Measurements from ENCODE around the gene LONRF2.
"Not testable (repeated sequence)": the region's sequence is repeated elsewhere in the genome, so short reads cannot be mapped to it uniquely, and the experiment has no call there.

LONRF2 gene

DNA sequence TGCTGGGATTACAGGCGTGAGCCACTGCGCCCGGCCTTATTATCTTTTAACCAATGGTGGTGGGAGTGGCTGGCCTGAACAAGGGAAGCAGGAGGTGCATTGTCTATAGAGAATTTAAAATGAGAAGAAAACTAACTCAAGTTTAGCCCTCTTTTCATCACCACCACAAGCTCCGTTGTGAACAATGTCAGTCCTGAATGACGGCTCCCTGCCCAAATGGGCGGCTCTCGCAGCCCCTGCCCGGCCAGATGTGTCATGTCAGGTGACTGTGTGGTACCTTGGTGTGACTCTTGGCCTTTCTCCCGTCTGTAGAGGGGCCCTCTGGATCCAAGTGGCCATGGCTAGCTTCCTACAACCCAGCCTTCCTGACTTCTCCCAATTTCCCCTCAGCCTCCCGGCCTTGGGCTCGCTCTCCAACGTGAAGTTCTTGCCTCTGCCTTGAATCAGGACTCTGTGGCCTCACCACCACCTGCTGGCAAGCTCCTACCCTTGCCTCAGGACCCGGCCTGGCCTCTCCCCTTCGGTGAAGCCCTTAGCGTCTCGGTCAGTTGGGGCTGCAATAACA lies 67.6 kb downstream of the LONRF2 start:
- no peak for DNase-seq (ENCODE audit: low spot score)

DNA sequence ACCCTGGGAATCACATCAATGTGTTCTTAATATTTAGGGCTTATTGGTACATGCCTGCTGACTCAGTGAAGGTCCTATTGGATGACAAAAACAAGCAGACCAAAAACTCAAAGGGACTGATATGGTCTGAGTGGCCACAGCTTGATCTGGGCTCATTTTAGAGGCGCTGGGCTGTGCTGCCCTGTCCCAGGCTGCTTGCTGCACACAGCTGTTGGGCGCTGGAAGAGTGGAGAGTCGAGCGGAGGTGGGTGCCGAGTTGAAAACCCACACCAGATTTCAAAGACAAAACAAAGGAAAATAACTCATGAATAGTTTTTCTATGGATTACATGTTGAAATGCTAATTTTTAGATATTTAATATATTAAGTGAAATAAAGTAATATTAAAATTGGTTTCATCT lies 68.5 kb downstream of the LONRF2 start:
- DNase-seq (ENCODE audit: low spot score), result no peak

DNA sequence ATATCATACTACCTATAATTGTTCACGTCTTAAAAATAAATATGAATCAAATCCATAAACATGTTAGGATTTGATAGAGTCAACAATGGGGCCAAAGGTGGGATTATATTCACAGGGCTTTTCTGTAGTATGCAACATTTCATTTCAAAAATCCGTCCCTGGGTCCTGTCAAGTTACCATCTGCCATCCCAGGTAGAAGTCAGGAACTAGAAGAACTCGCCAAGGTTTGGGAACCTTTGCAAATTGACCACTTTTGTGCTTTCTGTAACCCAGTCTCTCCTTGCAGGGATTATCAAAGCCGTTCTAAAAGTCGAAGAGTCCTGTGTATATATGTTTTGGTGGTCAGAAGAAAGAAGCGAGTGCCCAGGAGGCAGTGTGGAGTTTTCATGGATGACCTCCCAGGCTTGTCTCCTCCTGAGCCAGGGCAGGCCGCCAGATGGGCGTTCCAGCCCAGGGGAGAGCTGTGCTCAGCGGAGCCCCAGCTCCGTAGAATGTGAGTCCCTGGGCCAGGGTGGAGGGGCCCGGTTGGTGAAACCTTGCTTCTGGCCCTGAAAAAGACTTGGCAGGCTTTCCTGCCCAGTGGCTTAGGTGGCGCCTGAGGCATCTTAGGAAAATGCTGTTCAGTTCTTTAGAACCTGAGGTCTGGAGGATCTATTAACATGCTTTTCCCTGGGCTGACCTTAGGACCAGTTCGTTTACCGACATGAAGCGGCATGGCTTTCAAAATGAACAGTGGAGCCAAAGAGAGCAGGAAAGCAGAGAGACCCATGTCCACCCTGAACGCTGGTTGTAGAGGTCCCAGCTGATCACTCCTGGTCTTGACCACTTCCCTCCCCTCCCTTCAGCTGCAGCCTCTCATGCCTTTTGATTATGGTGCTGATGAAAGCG lies 69.2 kb downstream of the LONRF2 start:
- no peak for DNase-seq (ENCODE audit: low spot score)

DNA sequence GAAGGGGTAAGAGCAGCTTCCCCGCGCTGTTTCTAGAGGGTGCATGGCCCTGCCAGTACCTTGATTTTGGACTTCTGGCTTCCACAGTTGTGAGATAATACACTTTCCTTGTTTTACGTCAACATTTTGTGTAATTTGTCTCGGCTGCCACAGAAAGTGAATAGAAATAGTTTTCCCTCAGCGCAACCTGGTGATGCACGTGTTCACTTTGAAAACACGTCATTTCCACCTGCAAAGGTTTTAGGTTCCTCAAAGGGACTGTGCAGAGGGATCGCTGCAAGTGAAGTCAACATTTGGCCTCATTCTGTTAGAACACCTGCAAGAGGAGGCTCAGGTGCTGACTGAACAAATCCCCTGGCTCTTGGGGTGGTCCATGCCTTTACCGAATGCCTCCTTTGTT lies 71.7 kb downstream of the LONRF2 start:
- DNase-seq (ENCODE audit: low spot score), result no peak

DNA sequence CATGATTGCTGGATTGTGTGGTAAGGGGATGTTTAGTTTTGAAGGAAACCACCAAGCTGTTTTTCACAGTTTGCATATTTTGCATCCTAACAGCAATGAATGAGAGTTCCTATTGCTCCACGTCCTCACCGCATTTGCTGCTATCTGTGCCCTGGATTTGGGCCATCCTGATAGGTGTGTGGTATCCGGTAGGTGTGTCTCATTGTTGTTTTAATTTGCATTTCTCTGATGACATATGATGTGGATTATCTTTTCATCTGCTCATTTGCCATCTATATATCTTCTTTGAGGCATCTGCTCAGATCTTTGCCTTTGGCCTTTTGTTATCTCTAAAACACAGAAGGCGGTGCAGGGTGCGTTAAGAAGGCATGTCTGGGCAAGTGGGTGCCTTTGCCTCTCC lies 73.3 kb downstream of the LONRF2 start:
- no peak for DNase-seq (ENCODE audit: low spot score)

DNA sequence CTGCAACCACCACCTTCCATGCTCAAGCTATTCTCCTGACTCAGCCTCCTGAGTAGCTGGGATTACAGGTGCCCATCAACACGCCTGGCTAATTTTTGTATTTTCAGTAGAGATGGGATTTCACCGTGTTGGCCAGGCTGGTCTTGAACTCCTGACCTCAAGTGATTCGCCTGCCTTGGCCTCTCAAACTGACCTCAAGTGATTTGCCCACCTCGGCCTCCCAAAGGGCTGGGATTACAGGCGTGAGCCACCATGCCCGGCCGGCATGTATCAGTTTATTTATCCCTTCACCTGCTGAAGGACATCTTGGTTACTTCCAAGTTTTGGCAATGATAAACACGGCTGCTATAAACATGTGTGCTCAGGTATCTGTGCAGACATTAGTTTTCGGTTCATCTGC lies 73.7 kb downstream of the LONRF2 start:
- DNase-seq (ENCODE audit: low spot score), result not testable (repeated sequence)

DNA sequence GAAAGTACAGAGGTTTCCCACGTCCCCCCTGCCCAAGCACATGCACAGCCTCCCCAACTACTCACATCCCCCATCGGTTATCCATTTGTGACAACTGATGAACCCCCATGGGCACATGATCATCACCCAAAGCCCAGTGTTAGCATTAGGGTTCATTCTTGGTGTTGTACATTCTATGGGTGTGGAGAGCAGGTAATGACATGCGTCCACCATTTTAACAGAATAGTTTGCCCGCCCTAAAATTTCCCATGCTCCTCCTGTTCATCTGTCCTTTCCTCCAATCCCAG lies 74.3 kb downstream of the LONRF2 start:
- no peak for DNase-seq (ENCODE audit: low spot score)

DNA sequence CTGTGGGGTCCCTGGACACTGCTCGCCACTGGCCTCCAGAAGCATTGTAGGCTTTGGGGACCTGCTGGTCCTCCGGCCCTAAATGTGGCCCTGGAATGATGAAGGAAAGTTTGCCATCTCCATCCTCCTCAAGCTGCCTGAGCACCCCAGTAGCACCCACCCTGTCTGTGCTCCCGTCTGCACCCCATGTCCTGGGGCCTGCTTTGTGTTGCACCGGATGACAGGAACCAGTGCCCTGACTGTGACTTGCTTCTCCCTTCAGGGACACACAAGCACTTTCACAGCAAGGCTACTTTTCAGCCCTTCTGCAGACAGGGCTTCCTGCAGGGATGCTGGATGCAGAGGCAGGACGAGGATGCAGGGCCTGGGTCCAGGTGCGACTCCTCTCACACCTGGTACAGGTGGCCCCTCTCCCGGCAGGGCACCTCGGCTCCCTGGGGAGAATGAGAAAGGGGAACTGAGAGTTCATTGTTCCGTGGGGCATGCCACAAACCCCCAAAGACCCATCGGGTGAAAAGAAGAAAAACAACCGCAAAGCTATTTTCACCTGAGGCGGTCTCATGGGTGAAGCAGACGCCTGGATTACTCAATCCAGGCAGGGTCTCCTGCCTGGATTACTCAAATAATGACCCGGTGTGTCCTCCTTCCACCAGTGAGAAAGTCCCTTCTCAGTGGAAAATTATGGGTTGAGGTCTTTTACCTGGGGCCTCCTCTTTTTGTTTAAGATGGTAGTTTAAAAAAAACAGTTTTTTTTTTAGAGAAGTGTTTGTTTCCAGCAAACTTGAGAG lies 74.9 kb downstream of the LONRF2 start:
- no peak for DNase-seq (ENCODE audit: low spot score)

DNA sequence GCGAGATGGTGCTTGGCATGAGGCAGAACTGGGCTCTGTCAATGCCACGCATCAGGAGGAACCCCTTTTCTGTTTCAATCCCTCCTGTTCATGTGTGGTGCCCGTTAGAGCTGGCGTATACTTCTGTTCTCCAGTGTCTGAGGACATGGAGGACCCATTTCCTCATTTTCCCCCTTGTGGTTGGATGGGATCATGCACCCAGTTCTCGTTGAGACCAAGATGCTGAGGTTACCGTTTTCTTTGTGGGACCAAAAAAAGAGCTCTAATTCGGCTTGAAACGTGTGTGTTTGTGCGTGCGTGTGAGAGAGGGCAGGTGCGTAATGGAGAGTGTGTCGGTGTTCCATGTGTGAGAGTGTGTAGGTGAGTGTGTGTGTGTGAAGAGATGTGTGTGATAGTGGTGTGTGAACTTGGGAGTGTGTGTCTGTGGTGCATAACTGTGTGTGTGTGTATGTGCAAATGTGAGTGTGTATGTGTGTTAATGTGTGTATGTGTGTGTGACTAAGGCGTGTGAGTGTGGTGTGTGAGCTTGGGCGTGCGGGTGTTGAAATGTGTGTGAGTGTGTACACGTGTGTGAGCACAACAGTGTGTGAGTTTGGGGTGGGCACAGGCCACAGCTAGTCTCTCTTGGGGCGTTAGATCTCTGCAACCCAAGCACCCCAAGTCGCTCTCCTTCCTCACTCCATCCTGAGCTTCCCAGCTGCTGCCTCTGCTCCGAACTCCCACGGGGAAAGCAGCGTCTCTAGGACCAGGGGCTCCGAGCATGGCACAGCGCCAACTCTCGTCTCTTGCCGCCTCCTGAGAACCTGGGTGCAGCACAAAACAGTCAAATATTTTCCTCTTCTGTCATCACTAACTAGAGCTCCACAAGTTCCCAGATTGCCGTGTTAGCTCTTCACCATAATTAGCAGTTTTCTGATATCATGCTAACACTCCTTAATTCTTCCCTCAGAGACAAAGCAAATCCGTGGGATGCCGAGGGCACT lies 75.8 kb downstream of the LONRF2 start:
- DNase-seq (ENCODE audit: low spot score), result peak; percentile 32

DNA sequence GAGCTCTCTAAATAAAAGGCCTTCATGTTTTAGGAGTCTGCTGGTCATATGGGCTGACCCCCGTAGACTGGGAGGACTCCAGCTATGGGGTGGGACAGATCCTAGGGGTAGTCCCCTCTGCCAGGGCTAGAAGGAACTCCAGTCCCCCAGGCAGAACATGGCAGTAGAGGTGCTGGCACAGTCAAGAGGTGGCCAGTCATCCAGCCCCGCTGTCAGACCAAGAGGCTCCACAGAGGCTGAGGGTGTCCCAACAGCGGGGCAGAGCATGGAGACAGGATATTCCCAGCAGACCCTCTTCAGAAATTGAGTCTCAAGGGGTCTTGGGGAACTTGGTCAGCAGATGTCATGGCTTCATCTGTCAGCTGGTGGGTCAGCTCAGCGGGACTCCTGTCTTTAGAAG lies 76.6 kb downstream of the LONRF2 start:
- DNase-seq (ENCODE audit: low spot score), result no peak

DNA sequence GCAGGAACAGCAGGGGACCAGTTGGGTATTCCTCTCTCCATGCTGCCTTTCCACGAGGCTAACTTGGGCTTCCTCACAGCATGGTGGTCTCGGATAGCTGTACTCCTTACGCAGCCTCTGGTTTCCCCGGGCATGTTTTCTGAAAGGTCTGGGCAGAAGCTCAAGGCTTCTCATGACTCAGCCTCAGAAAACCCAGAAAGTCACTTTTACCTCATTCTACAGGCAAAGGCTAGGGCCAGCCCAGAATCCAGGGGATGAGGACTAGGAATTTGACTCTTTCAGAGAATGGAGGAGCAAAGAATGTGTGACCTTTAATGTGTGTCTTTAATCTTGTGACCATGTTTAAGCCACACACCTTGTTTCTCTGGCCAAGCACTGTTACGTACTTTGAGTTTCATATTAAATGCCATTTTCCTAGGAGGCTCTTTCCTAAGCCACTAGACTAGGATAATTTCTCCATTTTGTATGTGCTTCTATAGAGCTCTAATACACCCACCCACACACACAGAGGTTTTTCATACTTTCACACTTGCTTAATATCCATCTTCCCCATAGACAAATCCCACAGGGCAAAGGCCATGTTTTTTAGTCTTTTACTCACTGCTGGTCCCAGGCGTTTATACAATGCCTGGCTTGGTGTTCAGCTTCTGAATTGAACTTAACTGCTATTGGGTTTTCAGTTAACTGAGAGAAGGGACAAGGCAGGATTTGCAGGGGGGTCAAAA lies 77.3 kb downstream of the LONRF2 start:
- no peak for DNase-seq (ENCODE audit: low spot score)

DNA sequence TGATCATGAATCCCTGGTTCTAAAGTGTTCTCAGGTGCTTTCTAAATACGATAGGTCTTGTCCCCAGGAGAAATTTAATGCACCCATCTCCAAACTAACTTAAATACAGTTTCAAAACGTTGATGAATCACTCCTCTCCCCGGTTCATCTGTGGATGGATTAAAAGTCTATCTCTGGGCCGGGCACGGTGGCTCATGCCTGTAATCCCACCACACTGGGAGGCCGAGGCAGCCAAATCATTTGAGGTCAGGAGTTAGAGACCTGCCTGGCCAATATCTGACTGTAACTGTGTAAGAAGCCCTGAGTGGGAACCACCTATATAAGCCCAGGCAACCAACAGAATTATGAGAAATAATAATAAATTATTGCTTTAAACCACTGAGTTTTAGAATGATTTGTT lies 78.7 kb downstream of the LONRF2 start:
- no peak for DNase-seq (ENCODE audit: low spot score)

DNA sequence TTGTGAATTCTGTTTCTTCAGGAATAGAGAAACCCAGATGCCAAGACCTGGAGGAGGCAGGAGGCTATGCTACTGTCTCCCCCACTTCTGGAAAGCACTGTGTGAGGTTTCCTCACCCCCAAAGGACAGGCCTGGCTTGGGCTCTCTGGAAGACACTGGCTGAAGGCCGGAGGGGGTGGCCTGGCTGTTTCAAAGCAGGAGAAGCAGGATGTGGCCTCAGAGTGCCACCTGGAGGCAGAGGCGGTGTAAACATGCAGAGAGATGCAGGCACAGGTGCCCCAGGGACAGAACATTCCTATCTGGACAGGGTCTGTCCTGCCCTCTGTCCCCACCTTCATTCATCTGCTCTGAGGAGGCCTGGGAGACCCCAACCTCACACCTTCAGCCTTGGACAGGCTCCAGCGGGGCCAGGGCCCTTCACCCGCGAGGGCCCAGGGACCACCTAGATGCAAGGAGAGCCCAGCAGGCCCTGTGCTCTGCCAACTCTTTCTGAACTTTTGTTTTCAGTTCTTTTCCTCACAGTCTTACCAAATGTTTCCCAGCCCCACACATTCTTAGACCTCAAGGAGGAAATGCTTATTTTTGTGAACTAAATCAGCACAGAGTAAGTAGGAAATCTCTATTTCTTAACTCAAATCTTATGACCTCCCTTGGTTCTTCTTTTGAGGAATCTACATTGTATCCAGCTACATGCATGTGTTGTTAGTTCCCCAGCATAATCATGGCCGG lies 79.2 kb downstream of the LONRF2 start:
- peak; percentile 61 for DNase-seq (ENCODE audit: low spot score)

DNA sequence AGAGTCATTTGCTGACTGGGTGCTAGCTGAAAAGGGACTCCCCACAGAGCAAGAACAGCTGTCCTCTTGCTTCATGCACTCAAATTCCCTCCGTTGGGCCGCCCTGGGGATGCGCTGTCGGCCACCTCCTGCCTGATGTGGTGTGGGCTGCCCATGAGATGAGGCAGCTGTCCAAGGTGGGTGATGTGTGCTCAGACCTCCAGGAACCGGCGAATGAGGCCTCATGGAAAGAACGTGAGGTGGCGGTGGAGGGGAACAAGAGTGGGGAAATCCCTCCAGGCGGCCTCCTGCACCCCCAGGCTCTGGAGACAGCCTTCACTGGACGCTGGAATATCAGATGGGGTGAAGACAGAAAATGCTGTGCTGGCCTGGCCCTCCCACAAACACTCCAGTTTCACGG lies 79.8 kb downstream of the LONRF2 start:
- DNase-seq (ENCODE audit: low spot score), result no peak

DNA sequence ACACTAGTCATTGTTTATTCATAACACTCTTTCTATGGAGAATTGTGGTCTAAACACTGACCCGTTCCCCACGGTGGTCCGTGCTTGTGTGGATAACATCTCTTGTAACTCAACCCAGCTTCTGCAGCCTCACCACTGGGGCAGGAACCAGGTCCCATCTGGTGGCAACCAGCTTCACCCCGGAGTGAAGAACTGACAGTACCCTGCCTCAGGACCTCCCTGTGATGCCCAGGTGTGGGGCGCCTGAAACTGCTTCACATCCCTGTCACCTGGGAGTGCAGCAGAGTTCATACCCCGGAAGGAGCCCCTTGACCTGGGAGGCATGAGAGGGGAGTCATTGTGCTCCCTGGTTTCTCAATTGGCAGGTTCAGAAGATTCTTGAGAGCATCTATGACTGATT lies 81.1 kb downstream of the LONRF2 start:
- no peak for DNase-seq (ENCODE audit: low spot score)

DNA sequence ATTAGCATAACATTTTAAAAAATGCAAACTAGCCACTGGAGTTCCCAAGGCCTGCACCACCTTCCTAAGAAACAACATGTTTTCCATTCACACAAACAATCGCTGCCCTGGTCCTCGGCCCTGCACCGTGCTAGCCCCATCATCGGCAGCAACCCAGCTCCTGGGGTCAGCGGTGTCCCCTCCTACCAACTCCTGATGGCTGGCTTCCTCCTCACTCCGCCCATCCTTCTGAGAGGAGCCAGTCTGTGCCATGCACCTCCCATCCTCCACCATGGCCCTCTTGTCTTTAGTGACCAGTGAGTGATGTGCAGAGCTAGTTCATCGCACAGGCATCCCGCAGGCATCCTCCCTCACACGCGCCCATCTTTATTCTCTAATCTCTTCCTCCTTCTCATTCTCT lies 81.9 kb downstream of the LONRF2 start:
- DNase-seq (ENCODE audit: low spot score), result no peak

DNA sequence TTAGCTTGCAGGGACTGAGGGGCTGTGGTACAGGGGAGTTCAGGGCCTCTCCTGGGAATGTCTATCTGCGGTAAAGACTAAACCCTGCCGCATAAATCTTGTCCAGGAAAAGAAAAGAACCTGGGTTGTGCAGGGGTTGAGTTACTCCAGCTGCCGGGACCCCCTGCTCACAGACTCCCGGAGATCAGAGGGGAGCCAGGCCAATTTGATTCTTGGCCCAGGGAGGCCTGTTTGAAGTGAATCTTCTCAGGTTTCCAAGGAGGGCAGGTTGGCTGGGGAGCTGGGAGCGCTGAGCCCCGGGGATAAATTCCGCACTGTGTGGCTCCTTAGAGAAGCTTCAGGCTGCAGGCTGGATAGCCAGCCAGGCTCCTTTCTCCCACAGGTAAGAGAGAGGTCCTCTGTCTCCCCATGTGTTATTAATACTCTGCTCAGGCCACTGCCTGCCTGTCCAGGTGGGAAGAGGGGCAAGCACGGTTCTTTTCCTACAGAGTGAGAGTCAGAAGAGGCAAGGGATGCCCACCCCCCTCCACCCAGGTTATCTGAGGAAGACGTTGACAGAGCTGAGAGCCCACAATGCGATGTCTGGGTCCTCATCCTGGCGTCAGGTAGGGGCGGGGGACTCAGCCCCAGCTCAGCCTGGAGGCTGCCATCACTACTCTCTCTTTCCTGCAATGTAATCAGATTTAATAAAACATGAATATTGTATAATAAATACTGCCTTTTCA lies 82.7 kb downstream of the LONRF2 start:
- DNase-seq (ENCODE audit: low spot score), result no peak

DNA sequence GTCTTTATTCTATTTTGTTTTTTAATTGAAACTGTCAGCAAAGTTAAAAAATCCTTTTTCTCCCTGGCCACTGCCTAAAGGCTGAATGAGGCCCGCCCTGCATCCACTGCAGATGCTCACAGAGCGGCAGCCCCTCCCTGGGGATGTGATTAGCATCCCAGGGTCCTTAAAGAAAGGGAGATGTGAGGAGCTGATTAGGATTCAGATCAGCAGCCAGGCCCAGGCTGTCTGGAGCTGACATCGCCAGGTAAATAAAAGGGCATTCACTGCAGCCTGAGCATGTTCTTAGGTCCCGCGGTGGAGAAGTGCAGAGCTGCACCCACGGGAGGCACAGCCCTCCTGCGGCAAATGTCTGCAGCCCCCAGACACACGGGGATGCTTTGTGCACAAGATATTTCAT lies 83.8 kb downstream of the LONRF2 start:
- DNase-seq (ENCODE audit: low spot score), result no peak

DNA sequence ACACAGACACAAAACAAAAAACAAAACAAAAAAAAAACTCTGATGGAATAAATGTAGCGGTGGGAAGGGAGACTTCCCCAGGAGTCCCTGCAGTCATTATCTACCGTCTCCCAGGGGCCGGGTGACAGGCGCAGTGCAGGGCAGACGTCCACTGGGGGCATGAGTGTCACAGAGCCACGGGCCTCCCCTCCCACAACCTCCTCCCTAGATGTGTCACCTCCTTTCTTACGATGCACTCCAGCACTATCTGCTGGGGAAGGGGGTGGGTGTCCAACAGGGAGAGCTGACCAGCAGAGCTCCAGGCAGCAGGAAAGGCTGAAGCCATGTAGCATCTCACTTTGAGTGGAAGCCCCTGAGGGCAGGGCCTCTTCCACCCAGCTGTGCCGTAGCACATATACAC lies 84.5 kb downstream of the LONRF2 start:
- no peak for DNase-seq (ENCODE audit: low spot score)

DNA sequence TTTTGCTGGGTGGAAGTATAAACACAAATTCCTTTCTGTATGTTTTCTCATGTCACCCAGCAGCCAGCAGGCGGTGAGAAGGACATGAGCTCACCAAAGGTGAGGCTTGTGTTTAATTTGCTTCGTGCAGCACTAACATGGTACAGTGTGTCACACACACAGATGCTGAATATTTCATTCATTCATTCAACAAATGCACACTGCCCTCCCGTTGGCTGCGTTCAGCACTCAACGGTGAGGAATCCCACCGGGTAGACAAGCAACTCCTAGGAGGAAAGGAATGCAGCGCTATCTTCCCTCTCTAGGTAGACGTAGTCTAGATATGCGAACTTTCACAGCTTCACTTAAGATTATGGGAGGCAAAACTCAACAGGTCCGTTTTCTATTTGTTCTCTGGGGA lies 85.1 kb downstream of the LONRF2 start:
- DNase-seq (ENCODE audit: low spot score), result no peak
